GM21447 (cell line): ENCODE measurements around the gene TRIM46.
"Not testable (repeated sequence)": the region's sequence is repeated elsewhere in the genome, so short reads cannot be mapped to it uniquely, and the experiment has no call there.

Source experiments
- ATAC-seq: cut with Tn5 transposase; IDR thresholded peaks from one replicate; pipeline ENCODE4 v1.9.1; 2021; ENCODE audit not compliant: unreplicated experiment

TRIM46 gene

GRCh38 chr1:155226188-155226909 lies 52.7 kb downstream of the TRIM46 start:
- ATAC-seq = peak; percentile 46

GRCh38 chr1:155226910-155227260 lies 53.2 kb downstream of the TRIM46 start:
- ATAC-seq = peak; percentile 21

GRCh38 chr1:155227261-155228095 lies 53.8 kb downstream of the TRIM46 start:
- ATAC-seq = peak; percentile 86

- no peak for ATAC-seq
Measured at GRCh38 chr1:155228096-155228427, 54.4 kb downstream of the TRIM46 start.

- ATAC-seq = not testable (repeated sequence)
Measured at GRCh38 chr1:155231302-155231701, 57.7 kb downstream of the TRIM46 start.

- not testable (repeated sequence) for ATAC-seq
Measured at GRCh38 chr1:155232001-155232978, 58.6 kb downstream of the TRIM46 start.

GRCh38 chr1:155233502-155233901 lies 59.9 kb downstream of the TRIM46 start:
- not testable (repeated sequence) for ATAC-seq
